Amniotic epithelial cell (primary cell): ENCODE results near the gene OR51G2.
"Not testable (repeated sequence)": the region's sequence is repeated elsewhere in the genome, so short reads cannot be mapped to it uniquely, and the experiment has no call there.

Experiments
- DNase-seq: peaks from one replicate; pipeline ENCODE4 v3.0.0-alpha.2; 2010; ENCODE audit warnings: low read depth

OR51G2 gene, protein sequence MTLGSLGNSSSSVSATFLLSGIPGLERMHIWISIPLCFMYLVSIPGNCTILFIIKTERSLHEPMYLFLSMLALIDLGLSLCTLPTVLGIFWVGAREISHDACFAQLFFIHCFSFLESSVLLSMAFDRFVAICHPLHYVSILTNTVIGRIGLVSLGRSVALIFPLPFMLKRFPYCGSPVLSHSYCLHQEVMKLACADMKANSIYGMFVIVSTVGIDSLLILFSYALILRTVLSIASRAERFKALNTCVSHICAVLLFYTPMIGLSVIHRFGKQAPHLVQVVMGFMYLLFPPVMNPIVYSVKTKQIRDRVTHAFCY

DNA sequence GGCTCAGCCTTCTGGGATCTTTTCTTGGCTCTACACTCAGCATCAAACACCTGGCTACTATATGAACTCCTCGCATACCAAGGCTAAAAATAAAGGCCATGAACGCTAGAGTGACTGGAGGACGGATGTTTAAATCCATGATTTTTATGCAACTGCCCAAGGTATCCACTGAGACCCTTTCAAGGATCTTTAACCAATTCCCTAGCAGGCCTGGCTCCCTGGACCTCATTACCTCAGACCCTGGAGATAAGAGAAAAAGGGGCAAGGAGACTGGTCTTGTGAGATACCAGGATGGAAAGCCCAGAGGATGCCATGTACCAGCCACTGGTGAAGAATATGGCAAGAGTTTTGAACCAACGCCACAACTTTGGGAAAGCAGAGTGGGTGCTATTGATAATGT, at the start of gene OR51G2:
OR51G2 (minus strand) TSS at position 101 of the 400 bp plus-strand sequence. CDS start 3,687 bp downstream, outside the sequence.
- DNase-seq = no peak

DNA sequence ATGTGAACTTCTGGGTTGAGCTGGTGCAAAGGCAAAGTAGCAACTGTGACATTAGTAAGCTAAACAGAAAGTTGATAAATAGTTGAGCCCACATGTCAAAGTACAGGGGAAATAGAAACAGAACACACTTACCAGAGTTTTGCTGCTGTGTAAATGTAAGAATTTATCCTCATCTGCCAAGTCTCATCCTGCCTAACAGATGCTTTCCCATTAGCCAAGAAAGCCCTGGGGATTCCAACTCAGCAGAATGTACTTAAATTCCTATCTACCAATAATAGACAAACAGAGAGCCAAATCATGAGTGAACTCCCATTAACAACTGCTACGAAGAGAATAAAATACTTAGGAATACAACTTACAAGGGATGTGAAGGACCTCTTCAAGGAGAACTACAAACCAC, 43.7 kb upstream of the OR51G2 start:
- DNase-seq = no peak

DNA sequence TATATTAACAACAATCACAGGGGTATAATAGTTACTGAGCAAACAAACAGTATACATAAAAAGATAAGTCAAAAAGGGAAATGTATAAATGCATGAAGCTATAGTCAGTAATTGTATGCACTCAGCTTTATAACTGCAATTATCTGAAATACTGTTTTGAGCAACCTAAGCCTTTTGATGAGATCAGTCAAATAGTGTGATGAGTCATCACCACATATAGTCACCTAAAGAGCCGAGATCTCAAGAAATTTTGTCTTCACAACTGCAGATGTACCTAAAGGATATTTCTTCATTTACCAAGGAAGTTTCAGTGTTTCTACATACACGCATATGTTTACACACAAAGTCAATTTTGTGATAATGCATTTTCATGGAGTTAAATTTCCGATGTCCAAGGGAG, 41.7 kb upstream of the OR51G2 start:
- DNase-seq = no peak

DNA sequence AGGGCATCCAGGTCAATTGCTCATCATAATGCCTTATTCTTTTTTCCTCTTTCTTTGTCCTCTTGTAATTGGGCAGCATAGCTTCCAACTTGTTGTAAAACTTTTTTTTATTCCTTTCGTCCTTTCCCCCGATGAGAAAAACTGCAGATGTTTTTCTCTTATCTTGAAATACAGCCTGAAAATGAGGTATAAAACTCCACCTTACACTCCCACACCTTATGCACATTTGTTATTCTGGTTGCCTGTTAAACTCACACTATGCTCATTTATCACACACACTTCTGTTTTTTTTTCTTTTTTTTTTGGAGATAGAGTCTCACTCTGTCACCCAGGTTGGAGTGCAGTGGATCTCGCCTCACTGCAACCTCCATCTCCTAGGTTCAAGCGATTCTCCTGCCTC, 38.2 kb upstream of the OR51G2 start:
- DNase-seq = no peak

DNA sequence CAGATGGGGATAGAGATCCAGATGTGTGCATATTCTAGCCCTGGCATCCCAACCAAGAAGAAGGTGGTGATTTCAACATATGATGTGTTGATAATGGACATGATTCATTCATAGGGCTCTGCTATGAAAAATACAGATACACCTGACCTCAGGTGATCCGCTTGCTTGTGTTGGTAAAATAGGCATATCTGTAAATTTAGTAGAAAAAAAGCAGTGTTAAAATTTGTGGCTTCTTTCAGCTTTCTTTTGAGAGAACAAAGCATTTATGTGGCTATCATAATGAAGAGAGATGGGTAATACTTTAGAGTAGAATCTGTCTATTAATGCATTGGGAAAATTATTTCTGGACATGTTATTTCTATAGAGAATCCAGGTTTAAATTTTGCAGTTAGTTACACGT, 36.5 kb upstream of the OR51G2 start, which contains the start of gene OR51A2:
OR51A2 (minus strand) TSS at position 101 of the 400 bp plus-strand sequence; CDS start at position 101, 0 bp downstream.
- not testable (repeated sequence) for DNase-seq

DNA sequence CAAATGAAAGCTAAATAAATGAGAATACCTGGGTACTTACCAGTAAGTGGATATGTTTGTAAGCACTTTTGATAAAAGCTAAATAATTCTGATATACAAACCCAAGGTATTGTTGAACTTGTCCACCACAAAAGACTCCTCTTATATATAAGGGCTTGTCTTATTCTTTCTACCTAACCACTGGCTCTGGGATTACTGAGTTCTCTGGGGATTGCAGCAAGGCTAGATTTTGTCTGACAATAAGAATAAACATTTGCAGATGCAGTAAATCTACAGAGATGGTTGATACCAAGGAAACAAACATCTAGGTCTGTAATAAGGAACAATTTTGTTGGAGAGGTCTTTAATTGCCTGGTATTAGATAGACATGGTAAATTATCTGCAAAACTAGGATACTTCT, 28.4 kb upstream of the OR51G2 start, which contains the start of gene OR51A4:
OR51A4 (minus strand) TSS at position 101 of the 400 bp plus-strand sequence. CDS start 505 bp downstream, outside the sequence.
- no peak for DNase-seq

- DNase-seq = no peak
These were observed 17.6 kb upstream of the OR51G2 start for GRCh38 chr11:4936745-4937144.

- DNase-seq = no peak
These were observed 13.6 kb upstream of the OR51G2 start for GRCh38 chr11:4932751-4933150.

DNA sequence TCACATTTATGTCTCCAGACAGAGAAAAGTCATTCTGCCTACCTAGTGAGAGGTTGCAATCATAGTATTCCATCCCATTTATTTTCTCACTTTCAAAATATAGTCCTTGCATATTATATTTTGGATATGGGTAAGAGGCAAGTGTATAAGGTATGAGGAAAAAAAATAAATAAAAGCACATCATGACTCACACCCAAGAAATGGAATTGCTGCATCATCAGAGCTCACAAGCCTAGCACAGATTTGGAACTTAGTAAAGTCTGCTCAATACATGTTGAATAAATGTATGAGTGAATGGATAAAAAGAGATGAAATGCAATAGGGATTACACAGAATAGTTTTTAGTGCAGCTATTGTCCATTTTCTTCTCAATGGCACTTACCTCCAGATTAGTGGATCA, 7.5 kb upstream of the OR51G2 start:
- DNase-seq = no peak

GRCh38 chr11:4924239-4924638, 5.1 kb upstream of the OR51G2 start, which contains the start of gene OR51G1:
TSS of gene OR51G1 (minus strand) at chr11:4924339. CDS start at chr11:4924339, 0 bp downstream.
- DNase-seq = no peak

DNA sequence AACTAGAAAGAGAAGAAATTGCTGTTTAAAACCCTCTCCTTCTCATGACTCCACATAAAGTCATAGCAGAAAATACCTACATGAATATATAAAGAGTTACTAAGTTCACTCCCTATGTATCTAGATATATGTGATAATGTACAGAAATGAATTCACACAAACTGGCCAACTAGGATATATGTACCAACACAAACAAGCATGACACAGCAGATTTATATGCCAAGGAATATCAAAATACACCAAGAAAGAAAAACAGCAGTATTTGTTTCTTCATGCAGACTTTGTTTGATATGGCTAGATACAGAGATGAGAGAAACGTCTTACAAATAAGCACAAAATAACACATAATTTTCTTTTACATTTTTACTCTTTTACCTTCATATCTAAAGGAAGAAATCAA, 3.2 kb upstream of the OR51G2 start:
- DNase-seq = no peak

DNA sequence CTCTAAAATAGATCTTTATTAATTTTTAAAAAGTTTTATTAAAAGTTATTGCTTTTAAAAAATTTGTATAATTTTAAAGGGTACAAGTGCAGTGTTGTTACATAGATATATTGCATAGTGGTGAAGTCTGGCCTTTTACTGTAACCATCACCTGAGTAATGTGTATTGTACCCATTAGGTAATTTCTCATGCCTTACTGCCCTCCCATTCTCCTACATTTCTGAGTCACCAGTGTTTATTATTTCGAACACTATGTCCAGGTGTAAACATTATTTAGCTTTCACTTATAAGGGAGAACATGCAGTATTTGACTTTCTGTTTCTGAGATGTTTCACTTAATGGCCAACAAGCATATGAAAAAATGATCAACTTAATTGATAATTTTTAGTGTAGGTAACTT, 2.6 kb upstream of the OR51G2 start:
- DNase-seq = no peak

GRCh38 chr11:4916581-4916980, 2.6 kb downstream of the OR51G2 start:
- no peak for DNase-seq

DNA sequence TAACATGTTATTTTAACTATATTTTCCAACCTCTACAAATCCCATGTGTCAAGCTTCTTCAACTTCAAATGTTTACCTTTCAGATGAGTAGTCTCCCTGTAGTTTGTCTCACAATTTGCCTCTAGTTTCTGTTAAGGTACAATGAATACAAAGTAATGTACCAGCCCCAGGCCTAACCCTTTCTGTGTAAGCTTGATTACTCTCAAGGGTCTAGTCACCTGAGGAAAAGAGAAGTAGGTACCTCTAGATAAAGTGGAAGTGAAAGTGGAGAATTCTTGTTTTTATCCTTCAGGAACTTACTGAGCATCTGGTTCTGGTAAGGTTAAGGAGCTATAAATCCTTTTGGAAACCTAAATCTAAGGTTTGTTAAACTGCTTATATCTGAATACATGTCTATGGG, 15.7 kb downstream of the OR51G2 start, which contains the start of gene OR51A7:
OR51A7 (plus strand) TSS at position 300 of the 400 bp plus-strand sequence. CDS start 3,587 bp downstream, outside the sequence.
- DNase-seq = no peak

- peak; percentile 88 for DNase-seq
These were observed 27.0 kb downstream of the OR51G2 start for GRCh38 chr11:4891996-4892640.

DNA sequence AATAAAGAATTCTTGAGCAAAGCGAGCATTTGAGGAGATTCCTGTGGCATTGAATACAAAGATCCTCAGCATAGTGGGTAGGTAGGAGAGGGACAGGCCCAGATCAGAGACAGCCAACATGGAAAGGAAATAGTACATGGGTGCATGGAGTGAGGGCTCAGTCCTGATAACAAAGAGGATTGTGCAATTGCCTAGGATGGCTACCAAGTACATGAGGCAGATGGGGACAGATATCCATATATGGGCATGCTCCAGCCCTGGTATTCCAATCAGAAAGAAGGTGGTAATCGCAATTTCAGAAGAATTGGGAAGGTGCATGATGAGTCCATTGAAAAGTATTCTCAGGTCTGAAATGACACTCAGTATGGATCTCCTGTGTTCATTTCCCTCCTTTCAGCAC, 28.9 kb downstream of the OR51G2 start:
- DNase-seq = peak; percentile 52

- DNase-seq = no peak
These were observed 31.6 kb downstream of the OR51G2 start for GRCh38 chr11:4887591-4887990.

DNA sequence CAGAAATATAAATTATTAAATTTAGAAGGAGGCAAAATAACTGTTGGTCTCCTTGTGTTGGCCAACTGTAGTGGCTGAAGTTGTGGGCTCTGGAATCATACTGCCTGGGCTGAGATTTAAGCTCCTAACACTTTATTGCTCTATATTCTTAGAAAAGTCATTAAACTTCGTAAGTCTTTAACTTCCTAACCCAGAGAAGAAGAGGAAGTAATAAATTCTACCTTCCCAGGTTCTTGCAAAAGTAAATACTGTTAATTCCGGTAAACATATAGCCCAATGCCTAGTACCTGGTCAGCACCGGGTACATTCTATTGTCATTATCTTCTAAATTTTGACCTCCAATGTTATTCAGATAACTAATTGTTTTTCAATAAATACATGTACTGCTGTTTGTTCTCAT, 33.0 kb downstream of the OR51G2 start:
- DNase-seq = no peak

GRCh38 chr11:4884361-4884760, 34.8 kb downstream of the OR51G2 start:
- no peak for DNase-seq

DNA sequence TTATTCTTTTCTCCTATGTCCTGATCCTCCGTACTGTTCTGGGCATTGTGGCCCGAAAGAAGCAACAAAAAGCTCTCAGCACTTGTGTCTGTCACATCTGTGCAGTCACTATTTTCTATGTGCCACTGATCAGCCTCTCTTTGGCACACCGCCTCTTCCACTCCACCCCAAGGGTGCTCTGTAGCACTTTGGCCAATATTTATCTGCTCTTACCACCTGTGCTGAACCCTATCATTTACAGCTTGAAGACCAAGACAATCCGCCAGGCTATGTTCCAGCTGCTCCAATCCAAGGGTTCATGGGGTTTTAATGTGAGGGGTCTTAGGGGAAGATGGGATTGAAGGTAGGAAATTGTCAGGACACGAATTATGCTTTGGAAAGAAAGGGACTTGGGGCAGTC, 36.6 kb downstream of the OR51G2 start:
- no peak for DNase-seq

GRCh38 chr11:4881860-4882500, 37.2 kb downstream of the OR51G2 start, which contains the start of gene OR51T1:
TSS of gene OR51T1 (plus strand) at chr11:4881900. CDS start at chr11:4881900, 0 bp downstream.
- peak; percentile 18 for DNase-seq

GRCh38 chr11:4881188-4881587, 38.0 kb downstream of the OR51G2 start:
- DNase-seq = no peak

- no peak for DNase-seq
These were observed 53.3 kb downstream of the OR51G2 start for GRCh38 chr11:4865855-4866254.
